Tibial artery (tissue), 4 donors: ENCODE data around the gene MAPK4.
"Not testable (repeated sequence)": the region's sequence is repeated elsewhere in the genome, so short reads cannot be mapped to it uniquely, and the experiment has no call there.

Experiments used
- DNase-seq, 2 donors: peaks; one replicate each; pipeline ENCODE4 v3.0.0-alpha.2; 2019
- H3K27ac ChIP-seq, 2 donors: fragments of 200-600 bp; sonication (generic) in 1 of 2; 1 replicate in 1 of 2; 2 replicates in 1 of 2; pipeline ENCODE4 v1.5.1; 2018 to 2019; ENCODE audit warnings: mild to moderate bottlenecking in 1 of 2
- H3K27me3 ChIP-seq, 2 donors: fragments of 200-600 bp; sonication (generic) in 1 of 2; one replicate each; pipeline versions ENCODE4 v1.5.1 to v1.6.0; 2016 to 2019
- H3K36me3 ChIP-seq, 3 donors: fragments of 200-600 bp; sonication (generic) in 2 of 3; one replicate each; pipeline ENCODE4 v1.5.1; 2016 to 2019; ENCODE audit warnings: mild to moderate bottlenecking in 2 of 3
- H3K4me1 ChIP-seq, 4 donors: fragments of 200-600 bp; sonication (generic) in 2 of 4; 1 replicate in 3 of 4; 2 replicates in 1 of 4; pipeline ENCODE4 v1.5.1; 2016 to 2019
- H3K4me3 ChIP-seq, 2 donors: fragments of 200-600 bp; sonication (generic) in 1 of 2; 1 replicate in 1 of 2; 2 replicates in 1 of 2; pipeline ENCODE4 v1.5.1; 2018 to 2019; ENCODE audit warnings: mild to moderate bottlenecking in 2 of 2
- H3K9me3 ChIP-seq, 3 donors: fragments of 200-600 bp; sonication (generic) in 1 of 3; one replicate each; pipeline ENCODE4 v1.5.1; 2016 to 2019
- CTCF ChIP-seq, 2 experiments: fragments of 200-600 bp in 1 of 2; fragments of 450-650 bp in 1 of 2; IDR thresholded peaks; one replicate each; pipeline ENCODE4 v1.5.1; 2017 to 2019; ENCODE audit warnings: antibody characterized with exemption in 2 of 2, mild to moderate bottlenecking in 1 of 2, moderate library complexity in 1 of 2
- intact Hi-C: fragments of 100-400 bp; cut with DNase I; formaldehyde crosslinking; loops from one replicate; pipeline ENCODE4 v1.15.0; 2023; ENCODE audit warnings: low total_unique reads

The MAPK4 gene

GRCh38 chr18:50558948-50559751 is 737 bp upstream of the MAPK4 start:
- no peak for DNase-seq
- Histone ChIP-seq H3K4me3 (peak overlapping the region; percentile 78 to 83), H3K36me3 (no peaks in the 10 kb centered on the region), H3K27me3 (no peaks in the 10 kb centered on the region), H3K9me3 (peaks cover 0 to 12% (median 3%) of the 10 kb centered on the region in 3 donors), H3K4me1 (peaks cover 0 to 33% (median 13%) of the 10 kb centered on the region in 4 donors), H3K27ac (peak overlapping the region; percentile 90 to 91)
- TF ChIP-seq CTCF (IDR thresholded peaks at IDR 0.05), result no peak
- intact Hi-C loops, result loop anchor here (10.0 kb wide), 1 partner anchor 106 kb away; no protein-coding TSS in a partner anchor

GRCh38 chr18:50560681-50561629 is 1.1 kb downstream of the MAPK4 start:
- peaks cover 0 to 3% (median 0%) of the 10 kb centered on the region in 3 donors for H3K9me3 ChIP-seq
- H3K4me1 ChIP-seq, result peaks cover 0 to 33% (median 13%) of the 10 kb centered on the region in 4 donors
- no peak for DNase-seq
- intact Hi-C loops, result no loop called here
- TF ChIP-seq CTCF (IDR thresholded peaks at IDR 0.05), result no peak
- H3K27ac ChIP-seq, result peak overlapping the region; percentile 83 to 90
- H3K36me3 ChIP-seq, result no peaks in the 10 kb centered on the region
- no peaks in the 10 kb centered on the region for H3K27me3 ChIP-seq
- peak overlapping the region; percentile 78 to 83 for H3K4me3 ChIP-seq

GRCh38 chr18:50562258-50562657 is 2.4 kb downstream of the MAPK4 start:
- H3K27me3 ChIP-seq, H3K4me3 ChIP-seq, H3K36me3 ChIP-seq, H3K9me3 ChIP-seq, H3K27ac ChIP-seq, intact Hi-C loops, DNase-seq: not testable (repeated sequence)
- H3K4me1 ChIP-seq, result peaks cover 0 to 33% (median 13%) of the 10 kb centered on the region in 4 donors

- intact Hi-C loops, result no loop called here
These were observed 2.8 kb downstream of the MAPK4 start for GRCh38 chr18:50562686-50563085.

GRCh38 chr18:50563376-50563775 is 3.5 kb downstream of the MAPK4 start:
- Histone ChIP-seq H3K27ac (no peak overlapping the region), H3K4me3 (no peak overlapping the region), H3K27me3 (no peaks in the 10 kb centered on the region), H3K4me1 (peaks cover 0 to 33% (median 13%) of the 10 kb centered on the region in 4 donors), H3K9me3 (peaks cover 0 to 2% (median 0%) of the 10 kb centered on the region in 3 donors), H3K36me3 (no peaks in the 10 kb centered on the region)
- no peak for DNase-seq
- intact Hi-C loops, result no loop called here
- no peak for TF ChIP-seq CTCF (IDR thresholded peaks at IDR 0.05)

More at GRCh38 chr18:50562686-50563085, 2.8 kb downstream of the MAPK4 start:
- Histone ChIP-seq H3K4me3 (no peak overlapping the region), H3K36me3 (no peaks in the 10 kb centered on the region), H3K9me3 (no peaks in the 10 kb centered on the region), H3K4me1 (peaks cover 0 to 33% (median 13%) of the 10 kb centered on the region in 4 donors), H3K27me3 (no peaks in the 10 kb centered on the region), H3K27ac (no peak overlapping the region)
- DNase-seq, result no peak
- TF ChIP-seq CTCF (IDR thresholded peaks at IDR 0.05), result no peak
